ENCODE results near the gene HSD17B7.

DNA sequence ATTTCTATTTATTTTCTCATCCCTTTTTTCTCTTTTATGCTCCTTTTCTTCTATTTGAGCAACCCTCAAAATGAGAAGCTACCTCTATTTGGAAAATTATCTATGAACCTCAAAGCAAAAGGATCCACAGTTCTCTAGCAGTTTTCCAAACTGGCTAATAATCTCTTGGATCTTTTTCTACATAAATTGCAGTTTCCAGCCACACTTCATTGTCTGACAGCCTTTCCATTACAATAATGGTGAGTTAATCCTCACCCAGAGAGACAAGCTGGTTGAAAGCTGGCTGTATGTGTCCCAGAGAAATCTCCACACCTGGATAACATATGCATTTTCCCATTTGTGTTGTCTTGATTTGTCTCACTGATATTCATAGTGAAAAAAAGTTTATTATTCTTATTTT lies 16.5 kb upstream of the HSD17B7 start:
- TF ChIP-seq, protein P1, sequence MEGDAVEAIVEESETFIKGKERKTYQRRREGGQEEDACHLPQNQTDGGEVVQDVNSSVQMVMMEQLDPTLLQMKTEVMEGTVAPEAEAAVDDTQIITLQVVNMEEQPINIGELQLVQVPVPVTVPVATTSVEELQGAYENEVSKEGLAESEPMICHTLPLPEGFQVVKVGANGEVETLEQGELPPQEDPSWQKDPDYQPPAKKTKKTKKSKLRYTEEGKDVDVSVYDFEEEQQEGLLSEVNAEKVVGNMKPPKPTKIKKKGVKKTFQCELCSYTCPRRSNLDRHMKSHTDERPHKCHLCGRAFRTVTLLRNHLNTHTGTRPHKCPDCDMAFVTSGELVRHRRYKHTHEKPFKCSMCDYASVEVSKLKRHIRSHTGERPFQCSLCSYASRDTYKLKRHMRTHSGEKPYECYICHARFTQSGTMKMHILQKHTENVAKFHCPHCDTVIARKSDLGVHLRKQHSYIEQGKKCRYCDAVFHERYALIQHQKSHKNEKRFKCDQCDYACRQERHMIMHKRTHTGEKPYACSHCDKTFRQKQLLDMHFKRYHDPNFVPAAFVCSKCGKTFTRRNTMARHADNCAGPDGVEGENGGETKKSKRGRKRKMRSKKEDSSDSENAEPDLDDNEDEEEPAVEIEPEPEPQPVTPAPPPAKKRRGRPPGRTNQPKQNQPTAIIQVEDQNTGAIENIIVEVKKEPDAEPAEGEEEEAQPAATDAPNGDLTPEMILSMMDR (IDR thresholded peaks at IDR 0.05; ENCODE audit: insufficient read depth, low read length): no peak
- TF ChIP-seq POLR2AphosphoS5 (IDR thresholded peaks at IDR 0.05; ENCODE audit: low read depth): no peak
- TF ChIP-seq, protein P2, sequence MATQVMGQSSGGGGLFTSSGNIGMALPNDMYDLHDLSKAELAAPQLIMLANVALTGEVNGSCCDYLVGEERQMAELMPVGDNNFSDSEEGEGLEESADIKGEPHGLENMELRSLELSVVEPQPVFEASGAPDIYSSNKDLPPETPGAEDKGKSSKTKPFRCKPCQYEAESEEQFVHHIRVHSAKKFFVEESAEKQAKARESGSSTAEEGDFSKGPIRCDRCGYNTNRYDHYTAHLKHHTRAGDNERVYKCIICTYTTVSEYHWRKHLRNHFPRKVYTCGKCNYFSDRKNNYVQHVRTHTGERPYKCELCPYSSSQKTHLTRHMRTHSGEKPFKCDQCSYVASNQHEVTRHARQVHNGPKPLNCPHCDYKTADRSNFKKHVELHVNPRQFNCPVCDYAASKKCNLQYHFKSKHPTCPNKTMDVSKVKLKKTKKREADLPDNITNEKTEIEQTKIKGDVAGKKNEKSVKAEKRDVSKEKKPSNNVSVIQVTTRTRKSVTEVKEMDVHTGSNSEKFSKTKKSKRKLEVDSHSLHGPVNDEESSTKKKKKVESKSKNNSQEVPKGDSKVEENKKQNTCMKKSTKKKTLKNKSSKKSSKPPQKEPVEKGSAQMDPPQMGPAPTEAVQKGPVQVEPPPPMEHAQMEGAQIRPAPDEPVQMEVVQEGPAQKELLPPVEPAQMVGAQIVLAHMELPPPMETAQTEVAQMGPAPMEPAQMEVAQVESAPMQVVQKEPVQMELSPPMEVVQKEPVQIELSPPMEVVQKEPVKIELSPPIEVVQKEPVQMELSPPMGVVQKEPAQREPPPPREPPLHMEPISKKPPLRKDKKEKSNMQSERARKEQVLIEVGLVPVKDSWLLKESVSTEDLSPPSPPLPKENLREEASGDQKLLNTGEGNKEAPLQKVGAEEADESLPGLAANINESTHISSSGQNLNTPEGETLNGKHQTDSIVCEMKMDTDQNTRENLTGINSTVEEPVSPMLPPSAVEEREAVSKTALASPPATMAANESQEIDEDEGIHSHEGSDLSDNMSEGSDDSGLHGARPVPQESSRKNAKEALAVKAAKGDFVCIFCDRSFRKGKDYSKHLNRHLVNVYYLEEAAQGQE (IDR thresholded peaks at IDR 0.05; ENCODE audit: insufficient replicate concordance, low read depth): no peak
